GM23338 (cell line): ENCODE measurements around the gene GPR176. TPM values are rescaled to one million over a fixed set of nuclear protein-coding genes. Genes with fewer than 3 reads are reported as not detected.

Experiments used
- ATAC-seq: fragments of 200-7000 bp; cut with Tn5 transposase; 3 replicates; pipeline ENCODE4 v1.9.1; 2020
- DNase-seq: peaks from one replicate; pipeline ENCODE4 v3.0.0-alpha.2; 2015; ENCODE audit warnings: low spot score
- H2AFZ ChIP-seq: fragments of 200-600 bp; sonication (generic); 2 replicates; pipeline ENCODE4 v1.8.0; 2016; ENCODE audit warnings: antibody characterized with exemption, mild to moderate bottlenecking, moderate library complexity
- H3F3A ChIP-seq: fragments of 200-600 bp; sonication (generic); replicated peaks from 2 replicates; pipeline ENCODE4 v1.8.0; 2017; ENCODE audit warnings: antibody characterized with exemption, mixed run types, low read depth
- H3K27ac ChIP-seq: fragments of 200-600 bp; sonication (generic); 2 replicates; pipeline ENCODE4 v1.6.1; 2016; ENCODE audit warnings: low read depth
- H3K27me3 ChIP-seq: fragments of 200-600 bp; sonication (generic); 2 replicates; pipeline ENCODE4 v1.8.0; 2016; ENCODE audit warnings: mild to moderate bottlenecking, mixed run types, moderate library complexity; ENCODE audit not compliant: insufficient read depth
- H3K36me3 ChIP-seq: fragments of 200-600 bp; sonication (generic); 2 replicates; pipeline ENCODE4 v1.8.0; 2016; ENCODE audit warnings: mild to moderate bottlenecking; ENCODE audit not compliant: insufficient read depth
- H3K4me1 ChIP-seq: fragments of 200-600 bp; sonication (generic); 2 replicates; pipeline ENCODE4 v1.8.0; 2016; ENCODE audit warnings: mild to moderate bottlenecking, moderate library complexity; ENCODE audit not compliant: insufficient read depth
- H3K4me2 ChIP-seq: fragments of 200-600 bp; sonication (generic); 2 replicates; pipeline ENCODE4 v1.7.1; 2017; ENCODE audit warnings: mixed run types
- H3K4me3 ChIP-seq: fragments of 200-600 bp; sonication (generic); 2 replicates; pipeline ENCODE4 v1.6.1; 2016; ENCODE audit warnings: mixed run types
- H3K79me2 ChIP-seq: fragments of 200-600 bp; sonication (generic); replicated peaks from 2 replicates; pipeline ENCODE4 v1.8.0; 2017; ENCODE audit warnings: mild to moderate bottlenecking; ENCODE audit not compliant: insufficient read depth
- H3K9me2 ChIP-seq: fragments of 200-600 bp; sonication (generic); 2 replicates; pipeline ENCODE4 v1.8.0; 2017; ENCODE audit not compliant: insufficient read depth
- H4K20me1 ChIP-seq: fragments of 200-600 bp; sonication (generic); replicated peaks from 2 replicates; pipeline ENCODE4 v1.8.0; 2017; ENCODE audit warnings: mild to moderate bottlenecking; ENCODE audit not compliant: insufficient read depth
- H3K27ac Mint-ChIP-seq: 2 replicates; pipeline ENCODE4 v1.8.0; 2020; ENCODE audit warnings: inconsistent platforms, mild to moderate bottlenecking, moderate library complexity, mixed read lengths
- H3K27me3 Mint-ChIP-seq: 3 replicates; pipeline ENCODE4 v1.8.0; 2022; ENCODE audit warnings: low read depth, mild to moderate bottlenecking, moderate library complexity, mixed read lengths, inconsistent platforms; ENCODE audit not compliant: insufficient read depth, poor library complexity
- H3K36me3 Mint-ChIP-seq: 3 replicates; pipeline ENCODE4 v1.8.0; 2021; ENCODE audit warnings: low read depth, mild to moderate bottlenecking, inconsistent platforms, moderate library complexity, mixed read lengths
- H3K4me1 Mint-ChIP-seq: 3 replicates; pipeline ENCODE4 v1.8.0; 2020; ENCODE audit warnings: mild to moderate bottlenecking, inconsistent platforms, mixed read lengths
- H3K4me3 Mint-ChIP-seq: 3 replicates; pipeline ENCODE4 v1.8.0; 2021; ENCODE audit warnings: moderate library complexity, mild to moderate bottlenecking, inconsistent platforms, mixed read lengths
- H3K9me3 Mint-ChIP-seq: 3 replicates; pipeline ENCODE4 v1.8.0; 2020; ENCODE audit warnings: moderate library complexity, mild to moderate bottlenecking, inconsistent platforms, mixed read lengths
- CREB1 ChIP-seq: fragments of 250-450 bp; sonication (Bioruptor Pico); IDR thresholded peaks from 2 replicates; pipeline ENCODE4 v1.5.0; 2020; ENCODE audit warnings: low read depth, mild to moderate bottlenecking, moderate library complexity
- EZH2 ChIP-seq: fragments of 200-600 bp; sonication (generic); IDR thresholded peaks from one replicate; pipeline ENCODE4 v1.8.0; 2017; ENCODE audit warnings: antibody characterized with exemption, mild to moderate bottlenecking, low read depth; ENCODE audit not compliant: unreplicated experiment
- EZH2phosphoT487 ChIP-seq: fragments of 200-600 bp; sonication (generic); IDR thresholded peaks from one replicate; pipeline ENCODE4 v1.8.1; 2018; ENCODE audit warnings: antibody characterized with exemption; ENCODE audit not compliant: unreplicated experiment
- JUNB ChIP-seq: IDR thresholded peaks from one replicate; pipeline ENCODE4 v1.6.1; 2016; ENCODE audit warnings: antibody characterized with exemption; ENCODE audit not compliant: unreplicated experiment
- NANOG ChIP-seq: IDR thresholded peaks from 2 replicates; pipeline ENCODE4 v1.6.1; 2016; ENCODE audit warnings: antibody characterized with exemption, borderline replicate concordance
- POLR2AphosphoS5 ChIP-seq: IDR thresholded peaks from 2 replicates; pipeline ENCODE4 v1.6.1; 2016; ENCODE audit warnings: antibody characterized with exemption, low read depth
- STAT1 ChIP-seq: IDR thresholded peaks from one replicate; pipeline ENCODE4 v1.6.1; 2016; ENCODE audit warnings: antibody characterized with exemption; ENCODE audit not compliant: unreplicated experiment
- ZNF114 ChIP-seq: fragments of 250-450 bp; sonication (Bioruptor Pico); IDR thresholded peaks from 2 replicates; pipeline ENCODE4 v1.5.0; 2020; ENCODE audit warnings: mild to moderate bottlenecking, moderate library complexity
- ZNF331 ChIP-seq: fragments of 250-450 bp; sonication (Bioruptor Pico); IDR thresholded peaks from 2 replicates; pipeline ENCODE4 v1.5.0; 2020; ENCODE audit warnings: low read depth, mild to moderate bottlenecking, moderate library complexity
- polyA plus RNA-seq: library from polyadenylated mRNA; unstranded; fragments of >200 nt; fragmentation: Nextera tagmentation; extraction: Ambion mirVana; gene quantifications from 2 replicates; pipeline ENCODE4 v1.2.1, GENCODE V29; 2016
- total RNA-seq: library from RNA; depleted of rRNA; stranded (reverse); fragments of >200 nt; shearing (Covaris generic); gene quantifications from 2 replicates; pipeline ENCODE4 v1.2.3, GENCODE V29; 2014
- TF ChIP-seq, protein P1 (sequence below): fragments of 250-450 bp; sonication (Bioruptor Pico); IDR thresholded peaks from 2 replicates; pipeline ENCODE4 v1.5.0; 2020; ENCODE audit warnings: mild to moderate bottlenecking, moderate library complexity
- TF ChIP-seq, protein P2 (sequence below): IDR thresholded peaks from one replicate; pipeline ENCODE4 v1.6.1; 2018; ENCODE audit warnings: antibody characterized with exemption; ENCODE audit not compliant: unreplicated experiment
- TF ChIP-seq, protein P3 (sequence below): IDR thresholded peaks from 2 replicates; pipeline ENCODE4 v1.6.1; 2016; ENCODE audit warnings: antibody characterized with exemption
- TF ChIP-seq, protein P4 (sequence below), 2 experiments: fragments of 200-600 bp in 1 of 2; sonication (generic) in 1 of 2; conservative IDR thresholded peaks; 2 replicates each; pipeline versions ENCODE4 v1.5.1 to v1.6.1; 2016 to 2017; ENCODE audit warnings: antibody characterized with exemption in 2 of 2, low read depth in 2 of 2, mild to moderate bottlenecking in 2 of 2, moderate library complexity in 1 of 2

The GPR176 gene
- total and polyA plus RNA-seq, 2 experiments from 2014 or later, result 60.0 to 248 TPM

DNA sequence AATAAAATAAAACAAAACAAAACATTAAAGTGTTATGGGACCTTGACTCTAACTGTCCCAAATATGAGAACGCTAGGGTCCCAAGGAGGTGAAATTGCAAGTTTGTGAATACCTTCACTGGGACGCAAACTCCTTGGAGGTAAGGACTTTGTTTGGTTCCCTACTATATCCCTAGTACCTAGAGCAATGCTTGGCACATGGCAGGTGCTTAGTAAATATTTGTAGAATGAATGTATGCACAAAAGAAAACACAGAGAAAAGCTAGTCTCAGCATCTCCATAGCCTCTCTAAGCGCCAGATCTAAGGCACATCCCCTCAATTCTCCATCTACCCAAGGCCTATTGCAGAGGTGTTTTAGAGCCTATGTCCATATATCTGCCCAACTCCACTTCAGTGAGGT, 30.5 kb downstream of the GPR176 start:
- Mint-ChIP-seq H3K27ac (peak overlapping the region; percentile 96), H3K4me1 (peaks cover 69% of the 10 kb centered on the region), H3K27me3 (peaks cover 15% of the 10 kb centered on the region), H3K36me3 (peaks cover 53% of the 10 kb centered on the region), H3K4me3 (no peak overlapping the region; the same call in 2 of the 3 replicates), H3K9me3 (peaks cover 7% of the 10 kb centered on the region; the same call in 1 of the 3 replicates)
- Histone ChIP-seq H3K27me3 (no peaks in the 10 kb centered on the region), H3K4me2 (0 out of 2 replicates have a peak overlapping the region, but pooled peaks have one; percentile 7), H2AFZ (no peak overlapping the region), H3K36me3 (no peaks in the 10 kb centered on the region), H3K4me3 (no peak overlapping the region), H3F3A (peaks cover 20% of the 10 kb centered on the region; the same call in 1 of the 2 replicates), H3K79me2 (peaks cover 48% of the 10 kb centered on the region), H4K20me1 (no peaks in the 10 kb centered on the region), H3K4me1 (peaks cover 65% of the 10 kb centered on the region), H3K9me2 (no peaks in the 10 kb centered on the region), H3K27ac (peak overlapping the region; percentile 98)
- ATAC-seq, result no peak
- no peak for TF ChIP-seq CREB1 (CRISPR knock-in tag)
- no peak for TF ChIP-seq EZH2phosphoT487
- TF ChIP-seq POLR2AphosphoS5, result no peak
- TF ChIP-seq, protein P1, sequence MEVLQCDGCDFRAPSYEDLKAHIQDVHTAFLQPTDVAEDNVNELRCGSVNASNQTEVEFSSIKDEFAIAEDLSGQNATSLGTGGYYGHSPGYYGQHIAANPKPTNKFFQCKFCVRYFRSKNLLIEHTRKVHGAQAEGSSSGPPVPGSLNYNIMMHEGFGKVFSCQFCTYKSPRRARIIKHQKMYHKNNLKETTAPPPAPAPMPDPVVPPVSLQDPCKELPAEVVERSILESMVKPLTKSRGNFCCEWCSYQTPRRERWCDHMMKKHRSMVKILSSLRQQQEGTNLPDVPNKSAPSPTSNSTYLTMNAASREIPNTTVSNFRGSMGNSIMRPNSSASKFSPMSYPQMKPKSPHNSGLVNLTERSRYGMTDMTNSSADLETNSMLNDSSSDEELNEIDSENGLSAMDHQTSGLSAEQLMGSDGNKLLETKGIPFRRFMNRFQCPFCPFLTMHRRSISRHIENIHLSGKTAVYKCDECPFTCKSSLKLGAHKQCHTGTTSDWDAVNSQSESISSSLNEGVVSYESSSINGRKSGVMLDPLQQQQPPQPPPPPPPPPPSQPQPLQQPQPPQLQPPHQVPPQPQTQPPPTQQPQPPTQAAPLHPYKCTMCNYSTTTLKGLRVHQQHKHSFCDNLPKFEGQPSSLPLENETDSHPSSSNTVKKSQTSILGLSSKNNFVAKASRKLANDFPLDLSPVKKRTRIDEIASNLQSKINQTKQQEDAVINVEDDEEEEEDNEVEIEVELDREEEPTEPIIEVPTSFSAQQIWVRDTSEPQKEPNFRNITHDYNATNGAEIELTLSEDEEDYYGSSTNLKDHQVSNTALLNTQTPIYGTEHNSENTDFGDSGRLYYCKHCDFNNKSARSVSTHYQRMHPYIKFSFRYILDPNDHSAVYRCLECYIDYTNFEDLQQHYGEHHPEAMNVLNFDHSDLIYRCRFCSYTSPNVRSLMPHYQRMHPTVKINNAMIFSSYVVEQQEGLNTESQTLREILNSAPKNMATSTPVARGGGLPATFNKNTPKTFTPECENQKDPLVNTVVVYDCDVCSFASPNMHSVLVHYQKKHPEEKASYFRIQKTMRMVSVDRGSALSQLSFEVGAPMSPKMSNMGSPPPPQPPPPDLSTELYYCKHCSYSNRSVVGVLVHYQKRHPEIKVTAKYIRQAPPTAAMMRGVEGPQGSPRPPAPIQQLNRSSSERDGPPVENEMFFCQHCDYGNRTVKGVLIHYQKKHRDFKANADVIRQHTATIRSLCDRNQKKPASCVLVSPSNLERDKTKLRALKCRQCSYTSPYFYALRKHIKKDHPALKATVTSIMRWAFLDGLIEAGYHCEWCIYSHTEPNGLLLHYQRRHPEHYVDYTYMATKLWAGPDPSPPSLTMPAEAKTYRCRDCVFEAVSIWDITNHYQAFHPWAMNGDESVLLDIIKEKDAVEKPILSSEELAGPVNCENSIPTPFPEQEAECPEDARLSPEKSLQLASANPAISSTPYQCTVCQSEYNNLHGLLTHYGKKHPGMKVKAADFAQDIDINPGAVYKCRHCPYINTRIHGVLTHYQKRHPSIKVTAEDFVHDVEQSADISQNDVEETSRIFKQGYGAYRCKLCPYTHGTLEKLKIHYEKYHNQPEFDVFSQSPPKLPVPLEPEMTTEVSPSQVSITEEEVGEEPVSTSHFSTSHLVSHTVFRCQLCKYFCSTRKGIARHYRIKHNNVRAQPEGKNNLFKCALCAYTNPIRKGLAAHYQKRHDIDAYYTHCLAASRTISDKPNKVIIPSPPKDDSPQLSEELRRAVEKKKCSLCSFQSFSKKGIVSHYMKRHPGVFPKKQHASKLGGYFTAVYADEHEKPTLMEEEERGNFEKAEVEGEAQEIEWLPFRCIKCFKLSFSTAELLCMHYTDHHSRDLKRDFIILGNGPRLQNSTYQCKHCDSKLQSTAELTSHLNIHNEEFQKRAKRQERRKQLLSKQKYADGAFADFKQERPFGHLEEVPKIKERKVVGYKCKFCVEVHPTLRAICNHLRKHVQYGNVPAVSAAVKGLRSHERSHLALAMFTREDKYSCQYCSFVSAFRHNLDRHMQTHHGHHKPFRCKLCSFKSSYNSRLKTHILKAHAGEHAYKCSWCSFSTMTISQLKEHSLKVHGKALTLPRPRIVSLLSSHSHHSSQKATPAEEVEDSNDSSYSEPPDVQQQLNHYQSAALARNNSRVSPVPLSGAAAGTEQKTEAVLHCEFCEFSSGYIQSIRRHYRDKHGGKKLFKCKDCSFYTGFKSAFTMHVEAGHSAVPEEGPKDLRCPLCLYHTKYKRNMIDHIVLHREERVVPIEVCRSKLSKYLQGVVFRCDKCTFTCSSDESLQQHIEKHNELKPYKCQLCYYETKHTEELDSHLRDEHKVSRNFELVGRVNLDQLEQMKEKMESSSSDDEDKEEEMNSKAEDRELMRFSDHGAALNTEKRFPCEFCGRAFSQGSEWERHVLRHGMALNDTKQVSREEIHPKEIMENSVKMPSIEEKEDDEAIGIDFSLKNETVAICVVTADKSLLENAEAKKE (CRISPR knock-in tag), result no peak
- no peak for TF ChIP-seq JUNB
- no peak for TF ChIP-seq NANOG
- TF ChIP-seq ZNF331 (CRISPR knock-in tag), result no peak
- TF ChIP-seq STAT1, result no peak
- TF ChIP-seq, protein P2, sequence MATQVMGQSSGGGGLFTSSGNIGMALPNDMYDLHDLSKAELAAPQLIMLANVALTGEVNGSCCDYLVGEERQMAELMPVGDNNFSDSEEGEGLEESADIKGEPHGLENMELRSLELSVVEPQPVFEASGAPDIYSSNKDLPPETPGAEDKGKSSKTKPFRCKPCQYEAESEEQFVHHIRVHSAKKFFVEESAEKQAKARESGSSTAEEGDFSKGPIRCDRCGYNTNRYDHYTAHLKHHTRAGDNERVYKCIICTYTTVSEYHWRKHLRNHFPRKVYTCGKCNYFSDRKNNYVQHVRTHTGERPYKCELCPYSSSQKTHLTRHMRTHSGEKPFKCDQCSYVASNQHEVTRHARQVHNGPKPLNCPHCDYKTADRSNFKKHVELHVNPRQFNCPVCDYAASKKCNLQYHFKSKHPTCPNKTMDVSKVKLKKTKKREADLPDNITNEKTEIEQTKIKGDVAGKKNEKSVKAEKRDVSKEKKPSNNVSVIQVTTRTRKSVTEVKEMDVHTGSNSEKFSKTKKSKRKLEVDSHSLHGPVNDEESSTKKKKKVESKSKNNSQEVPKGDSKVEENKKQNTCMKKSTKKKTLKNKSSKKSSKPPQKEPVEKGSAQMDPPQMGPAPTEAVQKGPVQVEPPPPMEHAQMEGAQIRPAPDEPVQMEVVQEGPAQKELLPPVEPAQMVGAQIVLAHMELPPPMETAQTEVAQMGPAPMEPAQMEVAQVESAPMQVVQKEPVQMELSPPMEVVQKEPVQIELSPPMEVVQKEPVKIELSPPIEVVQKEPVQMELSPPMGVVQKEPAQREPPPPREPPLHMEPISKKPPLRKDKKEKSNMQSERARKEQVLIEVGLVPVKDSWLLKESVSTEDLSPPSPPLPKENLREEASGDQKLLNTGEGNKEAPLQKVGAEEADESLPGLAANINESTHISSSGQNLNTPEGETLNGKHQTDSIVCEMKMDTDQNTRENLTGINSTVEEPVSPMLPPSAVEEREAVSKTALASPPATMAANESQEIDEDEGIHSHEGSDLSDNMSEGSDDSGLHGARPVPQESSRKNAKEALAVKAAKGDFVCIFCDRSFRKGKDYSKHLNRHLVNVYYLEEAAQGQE, result no peak
- TF ChIP-seq, protein P3, sequence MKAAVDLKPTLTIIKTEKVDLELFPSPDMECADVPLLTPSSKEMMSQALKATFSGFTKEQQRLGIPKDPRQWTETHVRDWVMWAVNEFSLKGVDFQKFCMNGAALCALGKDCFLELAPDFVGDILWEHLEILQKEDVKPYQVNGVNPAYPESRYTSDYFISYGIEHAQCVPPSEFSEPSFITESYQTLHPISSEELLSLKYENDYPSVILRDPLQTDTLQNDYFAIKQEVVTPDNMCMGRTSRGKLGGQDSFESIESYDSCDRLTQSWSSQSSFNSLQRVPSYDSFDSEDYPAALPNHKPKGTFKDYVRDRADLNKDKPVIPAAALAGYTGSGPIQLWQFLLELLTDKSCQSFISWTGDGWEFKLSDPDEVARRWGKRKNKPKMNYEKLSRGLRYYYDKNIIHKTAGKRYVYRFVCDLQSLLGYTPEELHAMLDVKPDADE, result no peak
- no peak for TF ChIP-seq ZNF114 (CRISPR knock-in tag)
- TF ChIP-seq EZH2, result no peak
- TF ChIP-seq, protein P4, sequence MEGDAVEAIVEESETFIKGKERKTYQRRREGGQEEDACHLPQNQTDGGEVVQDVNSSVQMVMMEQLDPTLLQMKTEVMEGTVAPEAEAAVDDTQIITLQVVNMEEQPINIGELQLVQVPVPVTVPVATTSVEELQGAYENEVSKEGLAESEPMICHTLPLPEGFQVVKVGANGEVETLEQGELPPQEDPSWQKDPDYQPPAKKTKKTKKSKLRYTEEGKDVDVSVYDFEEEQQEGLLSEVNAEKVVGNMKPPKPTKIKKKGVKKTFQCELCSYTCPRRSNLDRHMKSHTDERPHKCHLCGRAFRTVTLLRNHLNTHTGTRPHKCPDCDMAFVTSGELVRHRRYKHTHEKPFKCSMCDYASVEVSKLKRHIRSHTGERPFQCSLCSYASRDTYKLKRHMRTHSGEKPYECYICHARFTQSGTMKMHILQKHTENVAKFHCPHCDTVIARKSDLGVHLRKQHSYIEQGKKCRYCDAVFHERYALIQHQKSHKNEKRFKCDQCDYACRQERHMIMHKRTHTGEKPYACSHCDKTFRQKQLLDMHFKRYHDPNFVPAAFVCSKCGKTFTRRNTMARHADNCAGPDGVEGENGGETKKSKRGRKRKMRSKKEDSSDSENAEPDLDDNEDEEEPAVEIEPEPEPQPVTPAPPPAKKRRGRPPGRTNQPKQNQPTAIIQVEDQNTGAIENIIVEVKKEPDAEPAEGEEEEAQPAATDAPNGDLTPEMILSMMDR (conservative IDR thresholded peaks at IDR 0.05; ENCODE audit: low read depth in 2 of 2), result no peak
- DNase-seq, result no peak
